Activated CD4-positive, alpha-beta T cell treated with anti-CD3 and anti-CD28 coated beads, Interleukin-2, amount 50 U/mL, for 4 hours (primary cell): ENCODE data around the gene POGZ.

Experiments used
- DNase-seq, 2 experiments: peaks; one replicate each; pipeline ENCODE4 v3.0.0-alpha.2; 2020

The POGZ gene, protein sequence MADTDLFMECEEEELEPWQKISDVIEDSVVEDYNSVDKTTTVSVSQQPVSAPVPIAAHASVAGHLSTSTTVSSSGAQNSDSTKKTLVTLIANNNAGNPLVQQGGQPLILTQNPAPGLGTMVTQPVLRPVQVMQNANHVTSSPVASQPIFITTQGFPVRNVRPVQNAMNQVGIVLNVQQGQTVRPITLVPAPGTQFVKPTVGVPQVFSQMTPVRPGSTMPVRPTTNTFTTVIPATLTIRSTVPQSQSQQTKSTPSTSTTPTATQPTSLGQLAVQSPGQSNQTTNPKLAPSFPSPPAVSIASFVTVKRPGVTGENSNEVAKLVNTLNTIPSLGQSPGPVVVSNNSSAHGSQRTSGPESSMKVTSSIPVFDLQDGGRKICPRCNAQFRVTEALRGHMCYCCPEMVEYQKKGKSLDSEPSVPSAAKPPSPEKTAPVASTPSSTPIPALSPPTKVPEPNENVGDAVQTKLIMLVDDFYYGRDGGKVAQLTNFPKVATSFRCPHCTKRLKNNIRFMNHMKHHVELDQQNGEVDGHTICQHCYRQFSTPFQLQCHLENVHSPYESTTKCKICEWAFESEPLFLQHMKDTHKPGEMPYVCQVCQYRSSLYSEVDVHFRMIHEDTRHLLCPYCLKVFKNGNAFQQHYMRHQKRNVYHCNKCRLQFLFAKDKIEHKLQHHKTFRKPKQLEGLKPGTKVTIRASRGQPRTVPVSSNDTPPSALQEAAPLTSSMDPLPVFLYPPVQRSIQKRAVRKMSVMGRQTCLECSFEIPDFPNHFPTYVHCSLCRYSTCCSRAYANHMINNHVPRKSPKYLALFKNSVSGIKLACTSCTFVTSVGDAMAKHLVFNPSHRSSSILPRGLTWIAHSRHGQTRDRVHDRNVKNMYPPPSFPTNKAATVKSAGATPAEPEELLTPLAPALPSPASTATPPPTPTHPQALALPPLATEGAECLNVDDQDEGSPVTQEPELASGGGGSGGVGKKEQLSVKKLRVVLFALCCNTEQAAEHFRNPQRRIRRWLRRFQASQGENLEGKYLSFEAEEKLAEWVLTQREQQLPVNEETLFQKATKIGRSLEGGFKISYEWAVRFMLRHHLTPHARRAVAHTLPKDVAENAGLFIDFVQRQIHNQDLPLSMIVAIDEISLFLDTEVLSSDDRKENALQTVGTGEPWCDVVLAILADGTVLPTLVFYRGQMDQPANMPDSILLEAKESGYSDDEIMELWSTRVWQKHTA (N-terminal part only)

DNA sequence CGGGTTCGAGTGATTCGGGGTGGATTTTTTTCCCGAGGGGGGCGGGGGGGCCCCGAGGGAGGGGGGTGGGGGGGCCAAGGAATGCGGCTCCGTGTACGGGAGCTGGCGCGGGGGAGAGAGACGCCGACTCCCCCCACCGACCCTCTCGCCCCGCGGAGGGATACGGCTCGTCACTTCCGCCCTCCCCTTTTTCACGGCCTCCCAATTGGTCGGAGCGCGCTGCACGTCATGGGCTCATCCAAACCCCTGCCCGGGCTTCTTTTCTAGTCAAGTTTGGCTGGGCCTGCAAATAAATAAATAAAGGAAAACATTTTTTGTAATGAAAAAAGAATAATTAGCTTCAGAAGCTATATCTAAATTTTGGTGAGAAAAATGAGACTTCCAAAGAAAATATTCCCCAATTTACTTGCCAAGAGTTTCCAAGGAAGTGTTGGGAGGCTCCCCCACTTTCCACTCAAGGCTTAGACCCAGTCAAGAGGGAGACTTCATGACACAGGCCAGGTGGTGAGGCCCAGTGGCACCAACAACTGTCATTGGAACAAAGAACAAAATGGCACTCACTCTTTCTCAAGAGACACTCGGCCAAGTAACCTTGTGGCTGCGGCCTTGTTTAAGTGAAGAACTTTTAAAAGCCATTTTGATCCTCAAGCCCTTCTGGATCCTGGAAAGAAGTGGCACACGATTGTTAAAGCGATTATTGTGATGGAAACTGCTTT is at the start of gene POGZ:
Gene POGZ, minus strand, starts transcription at position 164 of the 716 bp plus-strand sequence. CDS start 17,290 bp downstream, outside the sequence.
- peak; percentile 93 to 95 for DNase-seq

DNA sequence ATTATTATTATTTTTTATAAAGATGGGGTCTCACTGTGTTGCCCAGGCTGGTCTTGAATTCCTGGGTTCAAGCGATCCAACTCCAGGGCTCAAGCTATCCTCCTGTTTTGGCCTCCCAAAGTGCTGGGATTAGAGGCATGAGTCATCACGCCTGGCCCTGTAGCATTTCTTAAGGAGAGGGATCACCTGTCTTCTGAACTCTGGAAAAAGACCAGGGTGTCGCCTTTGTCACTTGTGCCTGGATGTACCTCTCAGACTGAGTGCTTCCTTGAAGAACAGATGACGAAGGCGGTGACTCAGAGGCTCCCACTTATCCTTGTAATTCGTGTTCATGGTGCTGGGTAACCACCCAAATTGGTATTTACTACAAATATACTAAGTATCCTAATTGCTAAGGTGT is 49.5 kb upstream of the POGZ start:
- no peak for DNase-seq

DNA sequence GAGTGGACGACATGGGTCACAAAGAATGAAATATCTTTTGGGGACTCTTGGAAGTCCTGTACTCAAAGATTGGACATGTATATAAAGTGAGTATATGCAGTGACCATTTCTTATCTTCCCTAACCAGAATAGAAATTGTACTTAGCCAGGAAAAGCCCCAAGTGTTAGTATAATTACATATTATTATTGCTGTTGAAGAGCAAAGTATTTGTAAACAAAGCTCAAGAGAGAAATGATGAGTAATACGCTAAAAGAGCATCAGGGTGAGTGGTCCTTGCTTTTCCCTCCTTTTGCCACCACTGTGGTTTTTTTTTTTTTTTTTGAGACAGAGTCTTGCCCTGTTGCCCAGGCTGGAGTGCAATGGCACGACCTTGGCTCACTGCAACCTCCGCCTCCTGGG is 45.5 kb upstream of the POGZ start:
- DNase-seq = no peak

DNA sequence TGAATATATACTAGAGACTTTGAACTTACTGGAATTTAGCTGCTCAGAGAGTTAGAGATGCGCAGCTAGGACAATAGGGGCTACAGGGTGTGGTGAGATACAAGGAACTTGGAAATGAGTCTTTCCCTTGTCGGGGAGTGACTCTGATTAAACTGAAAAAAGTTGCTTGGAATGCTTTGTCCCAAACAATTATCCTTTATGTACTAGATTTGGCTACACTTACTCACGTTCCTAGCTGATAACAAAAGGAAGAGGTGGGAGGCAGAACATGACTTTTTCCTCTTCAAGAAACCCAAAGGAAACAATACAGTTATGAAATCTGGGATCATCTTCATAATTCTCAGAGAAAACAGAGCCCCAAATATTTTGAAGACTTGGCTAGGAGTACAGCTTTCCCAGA is 45.0 kb upstream of the POGZ start:
- DNase-seq = no peak

DNA sequence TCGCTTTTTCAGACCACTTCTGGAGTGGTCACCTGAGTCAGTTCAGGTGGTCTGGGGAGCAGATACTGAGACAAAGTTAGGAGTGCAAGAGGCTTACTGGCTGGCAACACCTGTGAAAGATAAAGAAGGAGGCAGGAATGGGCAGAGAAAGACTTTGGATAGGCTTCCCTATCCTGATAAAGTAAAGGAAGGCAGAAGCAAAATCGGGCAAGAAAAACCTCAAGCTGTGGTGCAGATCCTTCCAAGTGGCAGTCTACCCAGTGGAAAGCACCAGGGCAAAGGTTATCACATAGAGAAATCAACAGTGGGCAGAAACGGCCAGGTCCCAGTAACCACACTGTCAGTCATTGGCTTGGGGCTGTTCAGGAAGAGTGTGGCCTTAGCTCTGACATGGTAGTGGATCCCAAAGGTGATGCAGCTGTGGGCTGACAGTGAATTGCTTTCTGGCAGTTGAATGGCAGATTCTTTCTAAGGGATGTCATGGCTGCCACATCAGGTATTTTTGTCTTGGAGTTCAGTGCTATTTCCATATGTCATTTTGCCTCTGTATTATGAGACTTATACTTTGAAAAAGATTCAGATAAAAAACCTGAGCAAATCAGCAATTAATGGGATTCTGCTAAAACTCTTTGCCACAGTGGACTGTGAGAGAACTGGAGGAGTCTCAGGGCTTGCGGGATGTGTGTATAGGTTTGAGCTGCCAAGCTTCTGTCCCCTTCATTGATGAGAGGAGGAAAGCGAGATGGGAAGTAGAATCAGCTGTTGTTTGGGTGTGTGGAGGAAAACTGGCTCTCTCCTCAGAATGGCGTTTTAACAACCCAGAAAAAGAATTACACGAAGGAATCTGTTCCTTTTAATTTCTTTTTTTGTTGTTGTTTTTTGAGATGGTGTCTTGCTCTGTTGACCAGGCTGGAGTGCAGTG is 43.8 kb upstream of the POGZ start:
- no peak for DNase-seq

DNA sequence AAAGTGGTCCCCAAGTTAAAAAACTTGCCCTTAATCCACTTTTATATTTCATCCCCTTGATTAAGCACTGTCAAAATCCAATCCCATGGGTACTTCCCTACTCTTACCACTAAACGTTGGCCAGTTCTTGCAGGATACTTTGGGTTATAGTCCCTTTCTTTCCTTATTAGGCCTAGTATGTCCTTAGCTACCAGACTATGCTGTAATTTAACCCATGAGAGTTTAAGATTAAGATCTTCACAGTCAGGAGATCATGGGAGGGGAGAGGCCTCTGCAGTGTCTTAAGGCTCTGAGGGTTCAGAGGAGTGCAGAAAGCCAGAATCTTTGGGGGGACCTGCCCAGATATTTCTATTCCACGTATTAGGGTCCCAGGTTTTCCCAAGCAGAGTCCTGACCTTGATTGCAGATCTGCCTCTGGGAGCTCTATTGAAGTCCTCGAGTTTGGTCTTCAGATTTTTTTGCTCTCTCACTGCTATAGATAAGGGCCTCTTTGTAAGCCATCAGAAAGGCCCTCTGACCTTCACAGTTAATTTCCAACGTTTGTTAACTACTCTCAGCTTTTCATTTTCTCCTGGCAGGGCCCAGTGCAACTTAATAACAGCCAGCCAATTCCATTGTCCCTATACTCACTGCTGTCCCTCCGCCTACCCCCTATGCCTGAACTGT is 42.9 kb upstream of the POGZ start:
- DNase-seq = no peak

DNA sequence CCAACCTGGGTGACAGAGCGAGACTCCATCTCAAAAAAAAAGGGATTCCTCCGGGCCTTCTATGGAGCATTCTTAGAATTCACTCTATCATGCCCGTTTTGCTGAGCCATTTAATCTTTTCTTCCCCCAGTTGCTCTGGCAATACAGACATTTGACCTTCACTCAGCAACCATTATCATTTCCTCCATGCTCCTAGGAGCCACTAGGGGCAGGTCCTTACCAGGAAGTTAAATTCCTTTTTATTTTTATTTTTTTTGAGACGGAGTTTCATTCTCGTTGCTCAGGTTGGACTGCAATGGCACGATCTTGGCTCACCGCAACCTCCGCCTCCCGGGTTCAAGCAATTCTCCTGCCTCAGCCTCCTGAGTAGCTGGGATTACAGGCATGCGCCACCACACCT is 42.2 kb upstream of the POGZ start:
- DNase-seq = no peak

DNA sequence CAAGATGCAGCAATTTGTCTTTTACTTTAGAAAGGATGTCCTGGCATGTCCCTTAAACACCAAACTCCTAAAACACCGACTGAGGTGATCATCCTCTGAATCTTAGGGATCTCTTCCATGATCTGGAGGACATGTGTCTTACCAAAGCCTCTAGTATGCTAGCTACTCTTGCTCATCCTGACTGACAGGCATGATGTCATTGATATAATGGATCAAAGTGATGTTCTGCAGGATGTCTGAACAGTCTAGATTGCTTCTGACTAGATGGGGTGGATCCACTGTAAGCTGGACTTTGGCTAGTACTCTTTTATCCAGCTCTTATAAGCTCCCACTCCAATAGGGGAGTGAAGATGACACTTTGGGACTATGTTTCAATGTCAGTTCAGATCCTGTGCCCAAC is 40.6 kb upstream of the POGZ start:
- no peak for DNase-seq

DNA sequence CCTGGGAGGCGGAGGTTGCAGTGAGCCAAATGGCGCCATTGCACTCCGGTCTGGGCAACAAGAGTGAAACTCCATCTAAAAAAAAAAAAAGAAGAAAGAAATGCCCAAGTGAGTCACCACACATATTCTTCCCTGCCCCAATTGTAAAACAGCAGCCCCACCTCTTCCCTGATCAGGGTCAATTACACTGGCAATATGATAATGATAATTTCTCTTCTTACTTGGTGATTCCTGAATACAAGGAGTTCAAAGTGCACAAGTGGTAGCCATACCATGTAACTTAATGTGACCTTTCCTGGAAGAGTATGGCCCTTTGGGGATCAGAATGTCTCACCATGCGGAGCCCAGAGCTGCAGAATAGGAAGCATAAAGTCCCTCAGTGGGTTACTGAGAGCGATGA is 40.1 kb upstream of the POGZ start:
- no peak for DNase-seq

DNA sequence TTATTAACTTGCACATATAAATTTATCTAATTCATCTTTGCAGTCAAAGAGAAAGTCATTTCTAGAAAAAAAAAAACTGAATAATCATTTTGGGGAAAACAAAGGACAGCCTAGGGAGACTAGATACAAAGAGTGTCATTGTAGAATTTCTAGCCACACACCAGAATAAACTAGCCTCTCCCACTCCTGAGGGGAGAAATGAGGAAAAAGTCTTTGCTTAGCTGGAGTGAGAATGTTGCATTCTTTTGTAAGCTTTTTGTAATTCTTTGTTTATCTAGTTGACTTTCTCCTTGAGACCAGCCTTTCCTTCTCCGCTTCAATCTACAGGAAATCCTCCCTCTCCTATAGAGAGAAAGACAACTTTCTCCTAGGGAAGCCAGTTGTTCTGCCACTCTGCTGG is 36.0 kb upstream of the POGZ start:
- DNase-seq = no peak

DNA sequence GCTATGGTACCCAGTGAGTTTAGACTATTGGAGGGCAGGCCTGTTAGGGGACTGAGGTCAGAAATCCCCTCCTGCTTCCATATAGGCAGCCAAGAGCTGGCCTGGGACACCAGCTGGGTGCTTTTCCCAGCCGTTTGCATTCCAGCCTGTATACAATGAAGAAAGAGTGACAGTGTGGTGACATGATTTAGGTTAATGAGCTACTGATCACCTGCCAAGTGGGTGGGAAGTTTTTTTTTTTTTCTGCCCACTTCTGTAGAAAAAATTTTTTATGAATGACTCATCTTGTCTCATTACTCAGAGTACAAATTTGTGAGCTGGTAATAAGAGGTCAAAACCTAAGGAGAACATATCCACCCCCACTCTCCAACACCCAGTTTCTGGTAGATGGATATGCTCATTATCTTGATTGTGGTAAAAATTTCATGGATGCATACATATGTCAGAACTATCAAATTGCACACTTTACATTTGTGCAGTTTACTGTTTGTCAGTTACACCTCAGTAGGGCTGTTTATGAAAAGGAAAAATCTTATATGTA is 35.5 kb upstream of the POGZ start:
- no peak for DNase-seq

DNA sequence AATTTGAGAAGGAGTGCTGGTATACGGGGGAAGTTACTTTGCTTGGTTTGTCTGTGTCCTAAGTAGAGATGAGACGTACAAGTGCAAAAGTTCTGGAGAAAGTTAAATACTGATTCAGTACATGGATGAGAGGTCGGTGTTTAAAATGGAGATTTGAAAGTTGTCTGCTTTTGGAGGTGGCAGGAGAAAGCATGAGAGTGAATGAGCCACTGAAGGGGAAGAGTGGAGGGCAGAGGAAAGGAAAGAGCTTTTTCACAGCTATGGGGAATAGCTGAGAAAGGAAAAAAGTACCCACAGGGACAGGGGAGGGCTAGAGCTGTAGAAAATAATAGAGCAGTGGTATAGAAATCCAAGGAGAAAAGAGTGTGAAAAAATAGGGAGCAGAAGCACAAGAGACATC is 33.7 kb upstream of the POGZ start:
- DNase-seq = no peak

DNA sequence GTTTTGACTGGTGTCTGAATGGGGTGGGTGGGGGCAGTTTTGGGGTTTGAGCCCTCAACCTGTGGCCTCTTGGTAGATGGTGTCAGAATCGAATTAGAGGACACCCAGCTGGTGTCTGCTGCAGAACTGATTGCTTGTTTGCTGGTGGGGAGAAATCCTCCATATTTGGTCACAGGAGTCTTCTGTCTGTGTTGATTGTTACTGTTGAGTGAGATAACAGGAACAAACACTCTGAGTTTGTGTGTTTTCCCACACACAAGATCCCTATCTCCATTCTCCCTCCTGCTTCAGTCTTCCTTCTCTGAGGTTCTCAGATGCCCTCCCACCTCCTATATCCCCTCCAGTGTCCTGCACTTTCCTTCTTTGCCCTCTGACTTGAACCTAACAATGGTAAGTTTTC is 32.8 kb upstream of the POGZ start:
- no peak for DNase-seq

DNA sequence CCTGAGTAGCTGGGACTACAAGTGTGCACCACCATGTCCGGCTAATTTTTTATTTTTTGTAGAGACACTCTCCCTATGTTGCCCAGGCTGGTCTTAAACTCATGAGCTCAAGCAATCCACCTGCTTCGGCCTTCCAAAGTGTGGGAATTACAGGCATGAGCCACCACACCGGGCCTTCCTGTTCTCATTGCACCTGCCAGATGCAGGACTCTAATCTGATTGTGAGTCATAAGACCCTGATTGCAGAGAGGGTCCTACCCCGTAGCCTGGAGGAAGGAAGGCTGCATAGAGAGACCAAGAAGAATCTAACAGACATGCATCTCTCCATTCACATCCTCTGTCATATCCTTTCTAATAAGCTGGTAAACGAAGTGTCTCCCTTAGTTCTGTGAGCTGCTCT is 32.3 kb upstream of the POGZ start:
- DNase-seq = no peak

DNA sequence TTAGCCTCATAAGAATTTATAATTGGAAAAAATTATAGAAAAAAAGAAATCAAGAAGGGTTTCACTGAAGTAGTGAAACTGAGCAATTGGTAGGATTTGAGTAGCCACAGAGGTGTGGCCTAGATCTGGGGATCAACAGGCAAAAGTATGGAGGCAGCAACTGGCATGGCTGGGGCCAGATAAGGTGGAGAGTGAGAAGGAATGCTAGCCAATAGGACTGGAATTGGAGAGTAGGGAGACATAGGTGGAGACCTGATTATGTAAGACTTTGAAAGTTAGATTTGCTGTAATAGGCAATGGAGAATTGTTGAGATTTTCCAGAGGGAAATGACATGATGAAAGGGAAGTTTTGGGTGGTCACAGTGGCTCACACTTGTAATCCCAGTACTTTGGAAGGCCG is 27.3 kb upstream of the POGZ start:
- no peak for DNase-seq

DNA sequence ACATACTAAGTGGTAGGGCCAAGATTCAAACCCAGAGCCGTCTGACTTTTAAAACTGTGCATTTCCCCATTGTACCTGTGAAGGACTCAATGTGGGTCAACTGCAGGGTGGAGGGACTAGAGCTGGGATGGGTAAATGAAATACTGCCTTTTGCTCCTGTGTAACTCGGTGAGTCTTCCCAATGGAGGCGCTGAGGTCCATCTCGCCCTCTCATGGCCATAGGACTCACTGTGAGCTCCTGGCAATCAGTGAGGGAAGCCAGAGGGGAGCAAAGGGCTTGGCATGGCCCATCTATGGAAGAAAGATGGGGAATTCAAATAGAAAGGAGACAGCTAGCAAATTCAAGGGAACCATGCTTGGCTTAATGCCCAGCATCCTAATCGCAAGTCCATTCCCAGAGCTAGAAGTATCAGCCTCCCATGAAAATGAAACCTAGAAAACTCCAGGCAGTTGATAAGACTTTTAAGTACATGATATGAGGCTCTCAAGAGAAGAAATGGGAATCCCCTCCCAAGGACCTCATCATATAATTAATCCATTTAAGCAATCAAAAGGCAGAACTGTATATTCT is 26.5 kb upstream of the POGZ start:
- DNase-seq = no peak

DNA sequence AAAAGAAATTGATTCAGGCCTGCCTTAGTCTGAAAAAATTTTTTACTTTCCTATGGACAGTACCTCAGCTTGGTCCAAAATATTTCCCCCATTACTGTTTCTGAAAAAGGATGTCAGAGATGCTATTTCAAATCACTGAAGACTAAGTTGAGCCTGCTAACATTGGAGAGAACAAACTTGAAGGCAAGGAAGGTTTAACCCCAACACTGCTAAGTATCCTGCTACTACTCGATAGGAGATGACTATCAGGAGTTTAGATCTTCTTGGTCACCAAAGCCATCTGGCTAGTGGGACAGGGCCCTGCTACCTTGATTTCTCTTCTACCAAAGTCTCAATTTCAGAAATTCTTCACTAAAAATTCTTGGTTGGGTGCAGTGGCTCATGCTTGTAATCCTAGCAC is 22.7 kb upstream of the POGZ start:
- no peak for DNase-seq

DNA sequence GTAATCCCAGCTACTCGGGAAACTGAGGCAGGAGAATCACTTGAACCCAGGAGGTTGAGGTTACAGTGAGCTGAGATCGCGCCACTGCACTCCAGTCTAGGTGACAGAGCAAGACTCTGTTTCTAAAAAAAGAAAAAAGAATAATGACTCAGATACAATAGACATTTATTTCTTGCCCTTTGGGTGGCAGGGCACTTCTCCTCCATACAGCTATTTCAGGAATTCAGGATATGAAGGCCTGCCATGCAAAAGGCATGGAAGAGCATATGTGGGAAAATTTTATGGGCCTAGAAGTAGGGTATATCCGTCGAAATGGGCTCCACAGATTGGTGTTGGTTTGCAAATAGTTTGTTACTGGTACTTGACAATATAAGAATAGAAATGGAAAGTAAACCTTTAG is 20.2 kb upstream of the POGZ start:
- DNase-seq = no peak

DNA sequence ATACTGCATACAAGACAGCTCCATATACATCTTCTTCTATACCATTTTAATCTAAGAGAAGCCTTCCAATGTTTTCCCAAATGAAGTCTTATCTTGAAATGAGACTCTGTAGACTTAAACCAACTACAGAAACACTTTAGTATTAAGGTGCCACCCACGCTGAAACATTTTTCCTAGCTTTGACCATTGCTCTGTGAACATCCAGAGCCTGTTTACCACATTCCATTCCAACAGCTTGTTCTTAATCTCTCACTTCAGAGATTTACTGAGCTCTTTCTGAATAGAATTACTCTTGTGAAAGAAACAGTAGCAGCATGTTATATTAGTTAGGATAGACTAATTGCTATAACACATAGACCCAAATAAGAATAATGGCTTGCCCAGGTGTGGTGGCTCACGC is 19.6 kb upstream of the POGZ start:
- no peak for DNase-seq

DNA sequence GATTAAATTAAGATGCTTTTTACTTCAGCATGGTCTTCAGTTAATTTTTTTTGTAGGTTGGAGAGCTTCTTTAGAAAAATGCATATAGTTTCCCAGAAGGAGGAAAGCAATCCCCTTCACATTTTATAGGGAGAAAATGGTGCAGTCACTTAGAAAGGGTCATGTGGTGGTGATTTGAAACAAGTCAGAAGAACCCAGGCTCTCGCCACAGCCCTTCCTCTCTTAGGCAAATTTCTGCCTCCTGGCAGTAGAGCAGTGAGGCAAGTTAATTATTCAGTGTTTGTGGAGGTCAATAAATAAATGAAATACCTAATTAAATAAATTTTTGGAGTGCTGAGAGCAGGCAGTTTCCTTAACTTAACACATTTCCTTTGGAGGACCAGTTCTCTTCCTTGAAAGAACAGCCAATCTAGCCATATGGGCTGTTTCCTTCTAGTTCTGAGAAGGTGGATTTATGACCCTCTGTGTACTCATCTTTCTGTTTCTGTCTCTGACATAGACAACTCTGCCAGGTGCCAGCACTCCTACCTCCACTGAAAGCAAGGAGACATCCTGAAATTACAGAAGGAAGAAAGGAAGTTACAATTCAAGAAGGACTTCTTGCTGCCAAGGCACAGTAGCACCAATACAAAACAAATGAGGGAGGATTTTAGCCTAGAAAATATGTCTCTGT is 19.0 kb upstream of the POGZ start:
- DNase-seq = no peak
